PC-9 (cell line): ENCODE results near the gene MSL2. TPM values are rescaled to one million over a fixed set of nuclear protein-coding genes. Genes with fewer than 3 reads are reported as not detected.
A peak's percentile ranks its signal among the peaks of the same experiment; 100 is the strongest.

Experiments used
- BruUV-seq: library from RNA; stranded (reverse); fragments of 400-500 nt; replicated peaks from 2 replicates; lab custom pipeline; 2021; lab: Mats Ljungman, UMichigan
- CTCF ChIA-PET: fragments of 300-600 bp; sonication (Branson Sonifier 250); formaldehyde crosslinking; loops from one replicate; lab custom pipeline; 2022; ENCODE audit warnings: antibody characterized with exemption; lab: Charles Lee
- POLR2A ChIA-PET: fragments of 300-600 bp; sonication (Branson Sonifier 250); formaldehyde crosslinking; loops from one replicate; lab custom pipeline; 2022; ENCODE audit warnings: antibody characterized with exemption; ENCODE audit not compliant: unreplicated experiment; lab: Charles Lee
- DNase-seq, 2 experiments: peaks; one replicate each; pipeline versions ENCODE4 v3.0.0 to v3.0.0-alpha.2; 2015 to 2022; ENCODE audit warnings: mixed read lengths in 1 of 2
- H2AFZ ChIP-seq: fragments of 200-600 bp; sonication (generic); 2 replicates; pipeline ENCODE4 v1.8.1; 2017; ENCODE audit warnings: antibody characterized with exemption
- H3F3A ChIP-seq: fragments of 200-600 bp; sonication (generic); 2 replicates; pipeline ENCODE4 v1.8.1; 2017; ENCODE audit warnings: antibody characterized with exemption, mild to moderate bottlenecking, low read depth; ENCODE audit not compliant: insufficient read depth
- H3K27ac ChIP-seq: fragments of 200-600 bp; sonication (generic); 2 replicates; pipeline ENCODE4 v1.6.1; 2016; ENCODE audit warnings: mixed run types
- H3K27me3 ChIP-seq: fragments of 200-600 bp; sonication (generic); 2 replicates; pipeline ENCODE4 v1.6.1; 2016; ENCODE audit warnings: low read depth, mixed run types; ENCODE audit not compliant: insufficient read depth
- H3K36me3 ChIP-seq: fragments of 200-600 bp; sonication (generic); 2 replicates; pipeline ENCODE4 v1.6.1; 2016; ENCODE audit warnings: low read depth, mixed run types
- H3K4me1 ChIP-seq: fragments of 200-600 bp; sonication (generic); replicated peaks from 2 replicates; pipeline ENCODE4 v1.6.1; 2016; ENCODE audit warnings: mixed run types; ENCODE audit not compliant: insufficient read depth
- H3K4me2 ChIP-seq: fragments of 200-600 bp; sonication (generic); 2 replicates; pipeline ENCODE4 v1.6.1; 2017; ENCODE audit warnings: mixed run types
- H3K4me3 ChIP-seq: fragments of 200-600 bp; sonication (generic); 2 replicates; pipeline ENCODE4 v1.6.1; 2016; ENCODE audit warnings: mixed run types
- H3K79me2 ChIP-seq: fragments of 200-600 bp; sonication (generic); 2 replicates; pipeline ENCODE4 v1.6.1; 2017; ENCODE audit warnings: low read depth, mixed run types
- H3K9me2 ChIP-seq: fragments of 200-600 bp; sonication (generic); 2 replicates; pipeline ENCODE4 v1.8.1; 2017; ENCODE audit warnings: mild to moderate bottlenecking; ENCODE audit not compliant: insufficient read depth
- H3K9me3 ChIP-seq: fragments of 200-600 bp; sonication (generic); 2 replicates; pipeline ENCODE4 v1.8.1; 2016; ENCODE audit warnings: low read depth; ENCODE audit not compliant: insufficient read depth
- H4K20me1 ChIP-seq: fragments of 200-600 bp; sonication (generic); 2 replicates; pipeline ENCODE4 v1.8.1; 2017; ENCODE audit not compliant: insufficient read depth
- EZH2 ChIP-seq: fragments of 200-600 bp; sonication (generic); IDR thresholded peaks from 2 replicates; pipeline ENCODE4 v1.8.0; 2017; ENCODE audit warnings: antibody characterized with exemption, low read depth
- intact Hi-C: fragments of 100-400 bp; cut with micrococcal nuclease; formaldehyde crosslinking; loops from one replicate; pipeline ENCODE4 v1.10.0; 2022; ENCODE audit not compliant: unreplicated experiment
- total RNA-seq: library from RNA; stranded (reverse); gene quantifications from 2 replicates; pipeline ENCODE4 v1.2.3, GENCODE V29; 2021
- TF ChIP-seq, protein P1 (sequence below): fragments of 200-600 bp; sonication (generic); conservative IDR thresholded peaks from 2 replicates; pipeline ENCODE4 v1.6.1; 2017; ENCODE audit warnings: mixed run types, antibody characterized with exemption, mild to moderate bottlenecking, moderate library complexity

The MSL2 gene
- total RNA-seq, 1 experiment from 2014 or later: 34.1 TPM

DNA sequence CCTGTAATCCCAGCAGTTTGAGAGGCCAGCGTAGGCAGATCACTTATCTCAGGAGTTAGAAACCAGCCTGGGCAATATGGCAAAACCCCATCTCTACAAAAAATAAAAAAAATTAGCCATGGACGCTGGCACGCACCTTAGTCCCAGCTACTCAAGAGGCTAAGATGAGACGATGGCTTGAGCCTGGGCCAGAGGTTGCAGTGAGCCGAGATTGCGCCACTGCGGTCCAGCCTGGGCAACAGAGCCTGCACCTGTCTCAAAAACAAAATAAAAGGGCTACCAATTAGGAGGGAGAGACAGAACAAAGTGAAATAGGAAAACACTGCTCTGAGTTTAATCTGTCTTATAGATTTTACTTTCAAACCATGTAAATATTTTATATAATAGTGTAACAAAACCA is 33.8 kb downstream of the MSL2 start:
- H3K4me3 ChIP-seq: no peak overlapping the region
- peaks cover 98% of the 10 kb centered on the region for H3K79me2 ChIP-seq
- no peaks in the 10 kb centered on the region for H3K36me3 ChIP-seq
- no peak overlapping the region for H3K27ac ChIP-seq
- H3F3A ChIP-seq: peaks cover 32% of the 10 kb centered on the region
- no peaks in the 10 kb centered on the region for H3K9me2 ChIP-seq
- no TSS peak for BruUV-seq
- CTCF ChIA-PET: no interaction called here
- no peaks in the 10 kb centered on the region for H3K9me3 ChIP-seq
- intact Hi-C loops: no loop called here
- no peak overlapping the region for H3K4me2 ChIP-seq
- H3K27me3 ChIP-seq: no peaks in the 10 kb centered on the region
- no peak overlapping the region for H2AFZ ChIP-seq
- no peaks in the 10 kb centered on the region for H3K4me1 ChIP-seq
- no peak for DNase-seq
- H4K20me1 ChIP-seq: peaks cover 89% of the 10 kb centered on the region
- TF ChIP-seq, protein P1, sequence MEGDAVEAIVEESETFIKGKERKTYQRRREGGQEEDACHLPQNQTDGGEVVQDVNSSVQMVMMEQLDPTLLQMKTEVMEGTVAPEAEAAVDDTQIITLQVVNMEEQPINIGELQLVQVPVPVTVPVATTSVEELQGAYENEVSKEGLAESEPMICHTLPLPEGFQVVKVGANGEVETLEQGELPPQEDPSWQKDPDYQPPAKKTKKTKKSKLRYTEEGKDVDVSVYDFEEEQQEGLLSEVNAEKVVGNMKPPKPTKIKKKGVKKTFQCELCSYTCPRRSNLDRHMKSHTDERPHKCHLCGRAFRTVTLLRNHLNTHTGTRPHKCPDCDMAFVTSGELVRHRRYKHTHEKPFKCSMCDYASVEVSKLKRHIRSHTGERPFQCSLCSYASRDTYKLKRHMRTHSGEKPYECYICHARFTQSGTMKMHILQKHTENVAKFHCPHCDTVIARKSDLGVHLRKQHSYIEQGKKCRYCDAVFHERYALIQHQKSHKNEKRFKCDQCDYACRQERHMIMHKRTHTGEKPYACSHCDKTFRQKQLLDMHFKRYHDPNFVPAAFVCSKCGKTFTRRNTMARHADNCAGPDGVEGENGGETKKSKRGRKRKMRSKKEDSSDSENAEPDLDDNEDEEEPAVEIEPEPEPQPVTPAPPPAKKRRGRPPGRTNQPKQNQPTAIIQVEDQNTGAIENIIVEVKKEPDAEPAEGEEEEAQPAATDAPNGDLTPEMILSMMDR: no peak
- no peak for TF ChIP-seq EZH2
- POLR2A ChIA-PET: no interaction called here

DNA sequence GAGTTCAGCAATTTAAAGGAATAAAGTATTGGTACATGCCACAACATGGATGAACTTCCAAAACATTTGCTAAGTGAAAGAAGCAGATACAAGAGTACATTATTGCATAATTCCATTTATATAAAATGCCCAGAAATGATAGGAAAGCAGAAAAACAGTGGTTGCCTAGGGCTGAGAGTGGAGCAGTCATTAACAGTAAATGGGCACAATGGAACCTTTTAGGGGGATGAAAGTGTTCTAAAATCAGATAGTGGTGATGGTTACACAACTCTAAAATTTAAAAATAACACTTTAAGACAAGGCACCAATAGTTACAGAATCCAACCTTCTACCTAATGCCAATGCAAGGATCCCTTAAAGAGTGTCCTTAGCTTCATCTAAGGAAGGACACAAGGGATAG is 34.6 kb downstream of the MSL2 start:
- Histone ChIP-seq H3K4me2 (no peak overlapping the region), H3K4me1 (no peaks in the 10 kb centered on the region), H3K27ac (no peak overlapping the region), H3K9me3 (no peaks in the 10 kb centered on the region), H3F3A (peaks cover 32% of the 10 kb centered on the region), H3K36me3 (no peaks in the 10 kb centered on the region), H4K20me1 (peaks cover 86% of the 10 kb centered on the region), H2AFZ (no peak overlapping the region), H3K27me3 (no peaks in the 10 kb centered on the region), H3K4me3 (no peak overlapping the region), H3K79me2 (peaks cover 98% of the 10 kb centered on the region), H3K9me2 (no peaks in the 10 kb centered on the region)
- TF ChIP-seq, protein P1: no peak
- TF ChIP-seq EZH2: no peak
- no TSS peak for BruUV-seq
- intact Hi-C loops: no loop called here
- POLR2A ChIA-PET: no interaction called here
- no peak for DNase-seq
- CTCF ChIA-PET: no interaction called here

DNA sequence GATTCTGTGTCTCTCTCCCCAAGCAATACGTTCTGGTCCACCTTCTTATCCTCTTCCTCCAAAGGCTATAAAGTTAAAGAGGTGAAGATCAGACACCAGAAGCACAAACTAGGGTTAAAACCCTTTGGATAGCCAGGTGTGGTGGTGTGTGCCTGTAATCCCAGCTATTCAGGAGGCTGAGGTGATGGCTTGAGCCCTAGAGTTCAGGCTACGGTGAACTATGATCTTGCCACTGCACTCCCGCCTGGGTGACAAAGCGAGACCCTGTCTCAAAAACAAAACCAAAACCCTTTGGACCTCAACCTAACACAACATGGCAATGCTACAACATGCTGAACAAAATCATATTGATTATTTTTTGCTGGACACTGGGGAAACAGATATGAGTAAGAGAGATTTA is 43.2 kb downstream of the MSL2 start:
- no peak overlapping the region for H3K4me2 ChIP-seq
- H3K27ac ChIP-seq: 0 out of 2 replicates have a peak overlapping the region, but pooled peaks have one; percentile 6

More for the DNA sequence above, 43.2 kb downstream of the MSL2 start:
- peaks cover 22% of the 10 kb centered on the region for H3K36me3 ChIP-seq
- TF ChIP-seq, protein P1: no peak
- TF ChIP-seq EZH2: no peak
- no peak for DNase-seq
- intact Hi-C loops: loop anchor here (5.0 kb wide), 1 partner anchor 44 kb away; the partner anchor contains the start of gene MSL2
- no peak overlapping the region for H3K4me3 ChIP-seq
- H3K79me2 ChIP-seq: peaks cover 95% of the 10 kb centered on the region
- no peaks in the 10 kb centered on the region for H3K4me1 ChIP-seq
- no peaks in the 10 kb centered on the region for H3K9me3 ChIP-seq
- H3K9me2 ChIP-seq: no peaks in the 10 kb centered on the region
- POLR2A ChIA-PET: no interaction called here
- H3F3A ChIP-seq: peaks cover 5% of the 10 kb centered on the region
- BruUV-seq: no TSS peak
- H4K20me1 ChIP-seq: peaks cover 73% of the 10 kb centered on the region
- CTCF ChIA-PET: no interaction called here
- no peak overlapping the region for H2AFZ ChIP-seq
- H3K27me3 ChIP-seq: no peaks in the 10 kb centered on the region
